Activated T-helper 9 cell treated with anti-CD3 and anti-CD28 coated beads, Interleukin-2, amount 50 U/mL, for 16 hours (primary cell): Measurements from ENCODE around the gene CYP3A7.
"Not testable (repeated sequence)": the region's sequence is repeated elsewhere in the genome, so short reads cannot be mapped to it uniquely, and the experiment has no call there.

Experiments used
- DNase-seq: peaks from one replicate; pipeline ENCODE4 v3.0.0-alpha.2; 2020; ENCODE audit warnings: low read depth

CYP3A7 gene

GRCh38 chr7:99741441-99741795, 6.4 kb upstream of the CYP3A7 start:
- DNase-seq: no peak

GRCh38 chr7:99740573-99741440, 5.8 kb upstream of the CYP3A7 start:
- no peak for DNase-seq

DNA sequence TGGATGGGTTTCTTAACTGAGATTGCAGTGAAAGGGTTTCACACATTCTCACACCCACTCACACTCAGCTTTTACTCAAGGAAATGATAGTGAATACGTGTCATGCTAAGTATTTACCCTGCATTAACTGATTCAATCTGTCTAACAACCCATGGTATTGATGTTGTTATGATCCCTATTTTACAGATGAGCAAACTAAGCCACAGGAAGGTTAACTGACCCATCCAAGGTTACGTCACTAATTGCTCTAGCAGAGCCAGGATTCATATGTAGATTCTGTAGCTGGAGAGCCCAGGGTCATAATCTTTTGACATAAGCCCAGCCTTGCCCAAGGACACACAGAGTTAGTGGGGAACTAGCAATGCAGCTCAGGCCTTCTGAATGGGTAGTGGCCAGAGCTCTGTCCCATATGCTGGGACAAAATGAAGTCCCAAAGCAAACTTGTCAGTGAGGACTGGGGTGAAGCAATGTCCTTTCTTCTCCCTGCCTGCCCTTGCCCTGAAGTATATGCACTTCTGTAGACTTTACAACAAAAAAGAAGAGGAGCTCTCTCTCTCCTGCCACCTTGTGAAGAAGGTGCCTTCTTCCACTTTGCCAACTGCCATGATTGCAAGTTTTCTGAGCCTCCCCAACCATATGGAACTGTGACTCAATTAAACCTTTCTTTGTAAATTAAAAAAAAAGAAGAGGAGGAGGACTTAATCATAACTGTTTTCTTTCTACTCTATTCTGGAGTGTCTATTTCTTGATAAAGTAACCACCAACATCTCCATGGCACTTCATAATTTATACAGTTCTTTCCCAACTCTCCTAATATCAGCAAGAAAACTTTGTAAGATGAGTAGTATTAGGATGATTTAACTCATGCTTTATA, 4.9 kb upstream of the CYP3A7 start:
- no peak for DNase-seq

DNA sequence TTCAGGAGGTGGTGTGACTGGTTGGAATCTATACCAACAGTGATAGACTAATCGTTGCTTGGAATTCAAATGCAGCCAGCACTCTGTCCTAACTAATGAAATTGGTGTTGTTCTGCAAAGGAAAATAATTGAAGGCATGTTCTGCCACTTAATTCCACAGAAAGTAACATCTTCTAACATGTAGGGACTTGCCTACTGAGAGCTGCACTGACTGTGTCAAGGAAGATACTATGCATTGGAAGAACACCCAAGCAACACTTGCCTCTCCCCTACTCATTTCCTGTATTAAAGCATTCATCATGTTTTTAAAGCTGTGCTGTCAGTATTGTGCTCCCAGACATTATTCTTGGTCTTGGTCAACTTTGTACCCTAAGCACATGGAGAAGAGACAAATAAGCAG, 2.7 kb upstream of the CYP3A7 start:
- DNase-seq: no peak

DNA sequence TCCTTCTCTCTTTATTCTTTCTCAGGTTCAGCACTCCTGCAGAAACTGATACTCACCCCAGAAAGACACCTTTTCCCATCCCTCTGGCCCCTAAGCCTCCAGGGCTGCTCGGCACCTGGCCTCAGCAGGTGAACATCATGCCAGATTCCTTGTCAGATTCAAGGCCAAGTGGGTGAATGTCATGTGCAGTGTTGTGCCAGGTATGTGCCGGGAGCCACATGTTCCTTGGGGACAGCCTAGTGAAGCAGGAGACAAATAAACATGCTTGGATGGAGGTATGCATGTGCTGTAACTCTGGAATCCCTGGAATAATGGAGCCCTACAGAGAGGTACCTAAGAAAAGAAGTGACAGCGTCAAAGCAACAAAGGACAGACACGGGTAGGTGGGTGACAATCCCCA, 1.7 kb upstream of the CYP3A7 start:
- DNase-seq: not testable (repeated sequence)

DNA sequence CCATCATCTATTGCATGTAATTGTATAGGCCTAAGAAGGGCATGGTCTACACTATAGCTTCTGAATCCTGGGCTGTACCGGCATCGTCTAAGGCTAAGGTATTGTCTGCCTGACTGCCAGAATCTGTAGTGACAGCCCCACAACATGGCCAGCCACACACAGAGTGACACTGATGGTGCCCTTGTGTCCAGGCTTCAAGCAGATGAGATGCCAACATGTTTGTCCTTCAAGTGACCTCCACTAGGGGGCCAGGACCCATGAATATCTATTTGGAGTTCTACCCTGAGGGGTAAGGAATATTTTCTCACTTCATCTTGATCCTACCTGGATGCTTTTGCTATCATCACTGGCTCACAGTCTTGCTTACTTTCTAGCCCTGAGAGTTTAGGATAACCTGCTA, 1.5 kb downstream of the CYP3A7 start:
- DNase-seq: no peak

- DNase-seq: no peak
Measured at GRCh38 chr7:99733003-99733402, 2.0 kb downstream of the CYP3A7 start.

DNA sequence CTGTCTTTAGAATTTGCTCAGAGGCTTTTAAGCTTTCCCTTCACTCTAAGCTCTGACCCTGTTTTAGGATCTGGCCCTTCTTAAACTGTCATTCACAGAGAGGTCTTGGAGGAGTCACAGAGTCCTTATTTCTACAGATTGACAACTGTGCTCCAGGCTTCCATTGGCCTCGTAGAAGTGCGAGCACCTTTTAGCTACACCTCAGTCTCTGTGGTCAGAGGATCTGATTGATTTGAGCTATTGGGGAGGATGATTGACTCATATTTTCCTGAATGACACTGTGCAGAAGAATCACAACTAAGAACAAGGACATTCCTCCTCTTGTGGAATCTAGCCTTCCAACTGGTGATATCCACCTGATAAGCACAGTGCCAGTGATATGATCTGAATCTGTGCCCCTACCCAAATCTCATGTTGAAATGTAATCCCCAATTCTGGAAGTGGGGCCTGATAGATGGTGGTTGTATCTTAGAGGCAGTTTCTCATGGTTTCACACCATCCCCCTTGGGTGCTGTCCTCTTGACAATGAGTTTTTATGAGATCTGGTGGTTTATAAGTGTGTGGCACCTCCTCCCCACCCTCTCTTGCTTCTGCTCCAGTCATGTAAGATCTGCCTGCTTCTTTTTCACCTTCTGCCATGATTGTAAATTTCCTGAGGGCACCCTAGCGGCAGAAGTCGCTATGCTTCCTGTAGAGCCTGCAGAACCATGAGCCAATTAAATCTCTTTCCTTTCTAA, 3.2 kb downstream of the CYP3A7 start:
- no peak for DNase-seq

- DNase-seq: no peak
Measured at GRCh38 chr7:99730992-99731391, 4.0 kb downstream of the CYP3A7 start.

DNA sequence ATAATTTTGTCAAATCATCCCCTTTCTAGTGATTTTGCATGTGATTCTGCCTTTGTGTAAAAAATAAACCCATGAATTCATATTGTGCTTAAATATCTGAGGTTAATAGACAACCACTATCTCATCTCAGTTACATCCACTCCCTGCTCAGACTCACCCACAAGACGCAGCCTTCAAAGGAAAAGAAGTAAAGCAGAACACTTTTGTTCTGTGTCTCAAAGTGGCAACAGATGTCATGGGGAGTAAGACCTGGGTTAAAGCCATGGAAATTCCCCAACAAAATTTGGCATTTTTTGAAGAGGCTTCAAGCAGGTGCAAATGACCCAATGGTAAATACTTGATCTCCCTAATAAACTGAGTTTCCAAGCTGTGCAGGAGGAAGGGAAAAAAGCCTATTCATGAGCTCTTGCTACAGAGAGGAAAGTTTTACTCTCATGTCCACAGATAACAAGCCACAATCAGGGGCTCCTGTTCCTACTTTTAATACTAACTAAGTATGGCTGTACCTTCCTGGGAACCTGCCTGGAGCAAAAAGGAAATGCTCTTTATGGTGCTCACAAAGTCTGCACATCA, 4.7 kb downstream of the CYP3A7 start:
- DNase-seq: no peak

- no peak for DNase-seq
Measured at GRCh38 chr7:99729486-99730237, 5.3 kb downstream of the CYP3A7 start.

- no peak for DNase-seq
Measured at GRCh38 chr7:99728615-99729014, 6.4 kb downstream of the CYP3A7 start.

DNA sequence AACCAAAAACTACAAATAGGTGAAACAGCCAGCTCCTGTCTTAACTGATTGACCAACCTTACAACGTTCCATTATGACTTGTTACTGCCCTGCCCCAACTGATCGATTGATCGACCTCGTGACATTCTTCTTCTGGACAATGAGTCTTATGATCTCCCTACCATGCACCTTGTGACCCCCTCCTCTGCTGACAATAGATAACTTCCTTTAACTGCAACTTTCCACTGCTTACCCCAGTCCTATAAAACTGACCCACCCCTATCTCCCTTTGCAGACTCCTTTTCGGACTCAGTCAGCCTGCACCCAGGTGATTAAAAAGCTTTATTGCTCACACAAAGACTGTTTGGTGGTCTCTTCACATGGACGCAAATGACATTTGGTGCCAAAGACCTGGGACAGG, 11.8 kb downstream of the CYP3A7 start:
- not testable (repeated sequence) for DNase-seq

DNA sequence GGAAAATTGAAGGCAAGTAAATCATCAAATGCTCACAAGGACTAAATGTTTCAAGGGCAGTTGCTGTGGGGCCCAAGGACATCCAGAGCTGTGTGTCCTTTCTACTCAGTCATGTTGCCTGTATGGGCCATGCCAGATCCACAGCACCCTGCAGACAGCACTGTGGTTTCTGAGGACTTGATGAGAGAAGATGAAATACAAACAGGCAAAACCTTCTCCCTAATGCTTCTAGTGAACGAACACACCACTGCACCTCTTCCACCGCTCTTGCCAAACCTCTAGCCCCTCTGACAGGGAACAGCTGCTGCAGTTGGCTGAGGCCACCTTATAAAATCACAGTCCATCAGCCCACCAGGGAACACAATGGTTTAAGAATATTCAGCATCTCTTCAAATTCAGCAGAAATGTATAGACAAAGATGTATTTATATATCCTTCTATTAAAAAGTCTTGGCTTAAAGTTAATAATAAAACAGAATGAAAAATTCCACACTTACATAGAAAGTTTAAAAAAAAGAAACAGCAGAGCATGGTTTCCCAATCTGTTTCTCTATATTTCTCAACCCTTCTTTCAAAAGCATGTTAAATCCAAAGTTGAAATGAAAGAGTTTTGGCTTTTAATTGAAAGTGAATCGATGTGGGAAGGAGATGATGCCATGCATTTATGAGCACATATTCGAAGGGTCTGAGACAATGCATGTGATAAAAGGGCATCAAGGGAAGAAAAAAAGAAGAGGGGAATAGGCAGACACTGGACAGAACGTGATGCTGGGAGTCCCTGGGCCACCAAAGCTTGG, 14.0 kb downstream of the CYP3A7 start:
- DNase-seq: no peak

DNA sequence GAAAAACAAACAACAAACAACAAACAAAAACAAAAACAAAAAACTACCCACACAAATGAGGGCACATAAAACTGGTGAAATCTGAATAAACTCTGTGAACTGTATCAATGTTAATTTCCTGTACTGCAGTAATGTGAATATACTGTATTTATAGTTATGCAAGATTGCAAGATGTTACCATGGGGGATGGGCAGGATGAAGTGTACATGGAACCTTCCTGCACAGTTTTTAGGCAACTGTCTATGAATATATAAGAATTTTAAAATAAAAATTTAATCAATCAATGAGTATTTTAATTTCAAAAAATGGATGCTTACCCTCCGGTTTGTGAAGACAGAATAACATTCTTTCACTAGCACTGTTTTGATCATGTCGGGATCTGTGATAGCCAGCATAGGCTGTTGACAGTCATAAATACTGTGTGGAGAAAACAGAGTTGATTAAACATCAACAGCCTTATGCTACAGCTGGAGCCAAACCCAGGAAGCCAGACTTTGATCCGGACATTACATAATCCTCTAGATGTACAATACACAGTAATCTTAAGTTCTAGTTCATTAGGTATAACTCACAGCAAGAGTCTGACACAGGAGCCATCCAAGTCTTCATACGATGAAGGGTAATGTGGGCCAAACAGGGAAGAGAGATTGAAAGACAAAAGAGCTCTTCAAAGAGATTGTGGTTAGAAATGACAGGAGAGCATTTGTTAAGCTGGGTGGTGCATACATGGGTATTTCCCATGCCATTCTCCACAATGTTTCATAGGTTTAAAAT, 14.8 kb downstream of the CYP3A7 start:
- no peak for DNase-seq

- DNase-seq: no peak
Measured at GRCh38 chr7:99713995-99714570, 20.9 kb downstream of the CYP3A7 start.

DNA sequence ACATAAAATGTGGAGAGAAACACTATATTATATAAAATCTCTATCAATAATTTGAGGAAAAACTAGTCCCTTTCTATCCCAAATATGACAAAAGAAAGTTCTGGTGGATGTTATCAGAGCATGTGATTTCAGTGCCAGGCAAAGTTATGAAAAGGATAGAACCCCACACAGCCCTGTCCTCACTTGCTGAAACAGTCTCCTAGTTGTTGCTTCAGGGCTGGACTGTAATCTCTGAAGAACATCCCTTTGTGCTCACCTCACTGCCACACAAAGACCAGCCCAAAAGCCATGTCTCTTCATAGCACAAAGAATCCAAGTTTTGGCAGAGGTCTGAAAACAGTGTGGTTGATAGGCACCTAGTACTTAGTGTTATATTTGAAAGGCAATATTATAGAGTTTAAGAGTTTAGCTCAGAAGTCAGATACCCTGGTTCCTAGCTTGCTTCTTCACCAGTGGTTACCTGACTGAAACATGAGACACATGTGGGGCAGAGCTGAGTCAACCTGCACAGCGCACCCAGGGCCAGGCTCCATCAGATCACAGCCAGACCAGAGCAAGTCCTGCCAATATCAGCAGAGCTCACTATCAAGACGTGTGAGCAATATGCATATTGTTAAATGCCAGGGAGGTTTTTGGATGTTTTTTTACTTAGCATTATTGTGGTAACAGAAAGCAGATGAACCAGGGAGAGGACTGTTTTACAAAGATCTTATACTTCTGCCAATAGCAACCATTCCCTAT, 25.0 kb downstream of the CYP3A7 start:
- DNase-seq: no peak

DNA sequence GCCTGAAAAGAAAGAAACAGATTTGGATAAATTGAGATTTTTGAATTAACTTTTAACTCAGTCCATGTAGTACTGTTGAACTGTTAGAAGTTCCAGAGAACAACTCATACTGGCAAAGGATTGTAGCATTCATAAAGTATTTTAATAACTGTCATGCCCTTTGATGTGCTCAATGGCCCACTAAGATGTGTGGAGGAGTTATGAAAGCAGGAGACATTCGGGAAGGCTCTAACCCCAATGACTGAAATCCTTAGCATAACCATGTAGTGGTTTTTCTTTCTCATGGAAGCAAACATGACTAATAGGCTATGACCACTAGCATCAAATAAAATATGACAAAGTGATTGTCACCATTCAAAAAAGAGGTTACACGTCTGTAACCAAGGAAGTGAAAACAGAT, 25.7 kb downstream of the CYP3A7 start:
- DNase-seq: no peak

DNA sequence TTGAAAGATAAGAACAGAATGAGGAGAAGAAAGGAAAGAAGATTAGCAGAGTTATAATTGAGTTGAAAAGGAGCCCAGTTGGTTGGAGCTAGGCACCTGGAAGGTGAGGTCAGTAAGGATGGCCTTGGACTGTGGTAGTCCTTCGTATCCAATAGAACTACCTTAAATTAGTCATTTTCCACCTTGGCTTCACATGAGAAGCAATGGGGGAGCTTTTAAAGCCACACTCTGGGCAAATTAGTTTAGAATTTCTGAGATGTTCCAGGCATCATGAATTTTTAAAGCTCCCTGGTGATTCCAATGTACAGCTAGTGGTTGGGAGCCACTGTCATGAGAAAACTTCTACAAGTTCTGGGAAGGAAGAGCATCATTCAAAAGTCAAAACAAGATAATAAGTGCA, 27.9 kb downstream of the CYP3A7 start:
- no peak for DNase-seq
